Parathyroid adenoma (tissue), 2 donors: ENCODE data around the gene FGF19.

Experiments used
- H2AFZ ChIP-seq: fragments of 300-600 bp; sonication (generic); one replicate; pipeline ENCODE4 v1.7.0; 2017; ENCODE audit warnings: antibody characterized with exemption, mild to moderate bottlenecking
- H3K27ac ChIP-seq: fragments of 300-600 bp; sonication (generic); one replicate; pipeline ENCODE4 v1.7.0; 2017
- H3K27me3 ChIP-seq: fragments of 300-600 bp; sonication (generic); one replicate; pipeline ENCODE4 v1.7.0; 2017; ENCODE audit warnings: low read length; ENCODE audit not compliant: control insufficient read depth, insufficient read depth
- H3K36me3 ChIP-seq: fragments of 300-600 bp; sonication (generic); one replicate; pipeline ENCODE4 v1.7.0; 2017; ENCODE audit warnings: low read length; ENCODE audit not compliant: control insufficient read depth, insufficient read depth
- H3K4me1 ChIP-seq: fragments of 300-600 bp; sonication (generic); one replicate; pipeline ENCODE4 v1.7.0; 2017; ENCODE audit warnings: control low read depth
- H3K4me2 ChIP-seq: fragments of 300-600 bp; sonication (generic); one replicate; pipeline ENCODE4 v1.7.0; 2017; ENCODE audit warnings: low read length
- H3K4me3 ChIP-seq: fragments of 300-600 bp; sonication (generic); one replicate; pipeline ENCODE4 v1.7.0; 2017; ENCODE audit warnings: low read depth, low read length
- H3K79me2 ChIP-seq: fragments of 300-600 bp; sonication (generic); one replicate; pipeline ENCODE4 v1.7.0; 2017; ENCODE audit warnings: control low read depth
- H3K9ac ChIP-seq: fragments of 300-600 bp; sonication (generic); one replicate; pipeline ENCODE4 v1.7.0; 2017; ENCODE audit warnings: mild to moderate bottlenecking
- H3K9me3 ChIP-seq: fragments of 300-600 bp; sonication (generic); one replicate; pipeline ENCODE4 v1.7.0; 2017; ENCODE audit warnings: low read length; ENCODE audit not compliant: control insufficient read depth
- CTCF ChIP-seq: fragments of 300-600 bp; sonication (generic); IDR thresholded peaks from one replicate; pipeline ENCODE4 v1.7.0; 2017; ENCODE audit warnings: antibody characterized with exemption, mild to moderate bottlenecking
- donor health status: primary hyperparathyroidism.

FGF19 gene

GRCh38 chr11:69734841-69735240, 31.0 kb upstream of the FGF19 start:
- Histone ChIP-seq H3K27ac (no peak overlapping the region), H3K36me3 (no peaks in the 10 kb centered on the region), H3K4me1 (no peaks in the 10 kb centered on the region), H3K4me2 (no peak overlapping the region), H3K79me2 (no peaks in the 10 kb centered on the region), H3K9ac (no peak overlapping the region), H3K9me3 (no peaks in the 10 kb centered on the region), H2AFZ (no peak overlapping the region), H3K4me3 (no peak overlapping the region), H3K27me3 (no peaks in the 10 kb centered on the region)
- no peak for TF ChIP-seq CTCF

- Histone ChIP-seq H3K27me3 (no peaks in the 10 kb centered on the region), H3K4me1 (no peaks in the 10 kb centered on the region), H3K27ac (no peak overlapping the region), H3K79me2 (no peaks in the 10 kb centered on the region), H3K9me3 (no peaks in the 10 kb centered on the region), H3K4me3 (no peak overlapping the region), H3K36me3 (no peaks in the 10 kb centered on the region), H3K9ac (no peak overlapping the region), H2AFZ (no peak overlapping the region), H3K4me2 (no peak overlapping the region)
- no peak for TF ChIP-seq CTCF
Observed at GRCh38 chr11:69734367-69734766, 30.5 kb upstream of the FGF19 start.

GRCh38 chr11:69732910-69733309, 29.1 kb upstream of the FGF19 start:
- H2AFZ ChIP-seq = no peak overlapping the region
- no peak overlapping the region for H3K9ac ChIP-seq
- H3K9me3 ChIP-seq = no peaks in the 10 kb centered on the region
- no peak overlapping the region for H3K27ac ChIP-seq
- H3K79me2 ChIP-seq = no peaks in the 10 kb centered on the region
- H3K4me3 ChIP-seq = no peak overlapping the region
- TF ChIP-seq CTCF = no peak
- no peaks in the 10 kb centered on the region for H3K4me1 ChIP-seq
- H3K4me2 ChIP-seq = no peak overlapping the region
- no peaks in the 10 kb centered on the region for H3K27me3 ChIP-seq
- H3K36me3 ChIP-seq = no peaks in the 10 kb centered on the region

GRCh38 chr11:69731110-69731509, 27.3 kb upstream of the FGF19 start:
- Histone ChIP-seq H3K4me1 (no peaks in the 10 kb centered on the region), H3K9ac (no peak overlapping the region), H3K27me3 (no peaks in the 10 kb centered on the region), H3K4me3 (no peak overlapping the region), H2AFZ (no peak overlapping the region), H3K36me3 (no peaks in the 10 kb centered on the region), H3K9me3 (no peaks in the 10 kb centered on the region), H3K4me2 (no peak overlapping the region), H3K27ac (no peak overlapping the region), H3K79me2 (no peaks in the 10 kb centered on the region)
- no peak for TF ChIP-seq CTCF

GRCh38 chr11:69730500-69730899, 26.7 kb upstream of the FGF19 start:
- H3K9ac ChIP-seq = no peak overlapping the region
- H2AFZ ChIP-seq = no peak overlapping the region
- H3K27me3 ChIP-seq = no peaks in the 10 kb centered on the region
- no peaks in the 10 kb centered on the region for H3K79me2 ChIP-seq
- no peak overlapping the region for H3K4me2 ChIP-seq
- H3K27ac ChIP-seq = no peak overlapping the region
- H3K4me1 ChIP-seq = no peaks in the 10 kb centered on the region
- no peak for TF ChIP-seq CTCF
- H3K4me3 ChIP-seq = no peak overlapping the region
- H3K9me3 ChIP-seq = no peaks in the 10 kb centered on the region
- no peaks in the 10 kb centered on the region for H3K36me3 ChIP-seq
